Erythroblast (primary cell): Measurements from ENCODE around the gene WDR73.

Source experiments
- GATA1 ChIP-seq: IDR thresholded peaks from 2 replicates; pipeline ENCODE4 v1.6.1; 2011; ENCODE audit warnings: low read depth, mild to moderate bottlenecking, control low read depth, low read length, moderate library complexity
- POLR2A ChIP-seq: IDR thresholded peaks from 2 replicates; pipeline ENCODE4 v1.6.1; 2011; ENCODE audit warnings: mild to moderate bottlenecking, low read length

- TF ChIP-seq POLR2A (no peak), GATA1 (no peak)
Measured at GRCh38 chr15:84669726-84670125, 15.6 kb upstream of the WDR73 start.
